ENCODE data around the gene WNT1.
A peak's percentile ranks its signal among the peaks of the same experiment; 100 is the strongest.

WNT1 gene

GRCh38 chr12:48952691-48953090 lies 25.4 kb upstream of the WNT1 start:
- Histone ChIP-seq H3K4me1 (ENCODE audit: insufficient read depth, low read length) (peaks cover 15% of the 10 kb centered on the region), H3K27me3 (ENCODE audit: insufficient read depth, low read length) (no peaks in the 10 kb centered on the region), H3K4me3 (ENCODE audit: low read length) (no peak overlapping the region), H2AFZ (ENCODE audit: low read depth, low read length) (no peak overlapping the region), H3K9me3 (ENCODE audit: low read length) (no peaks in the 10 kb centered on the region), H3K36me3 (ENCODE audit: insufficient read depth, low read length) (peaks cover 39% of the 10 kb centered on the region)

GRCh38 chr12:48954061-48954460 lies 24.1 kb upstream of the WNT1 start:
- Histone ChIP-seq H3K27me3 (ENCODE audit: insufficient read depth, low read length) (no peaks in the 10 kb centered on the region), H3K36me3 (ENCODE audit: insufficient read depth, low read length) (peaks cover 39% of the 10 kb centered on the region), H3K4me1 (ENCODE audit: insufficient read depth, low read length) (peaks cover 19% of the 10 kb centered on the region), H2AFZ (ENCODE audit: low read depth, low read length) (no peak overlapping the region), H3K9me3 (ENCODE audit: low read length) (no peaks in the 10 kb centered on the region), H3K4me3 (ENCODE audit: low read length) (no peak overlapping the region)

DNA sequence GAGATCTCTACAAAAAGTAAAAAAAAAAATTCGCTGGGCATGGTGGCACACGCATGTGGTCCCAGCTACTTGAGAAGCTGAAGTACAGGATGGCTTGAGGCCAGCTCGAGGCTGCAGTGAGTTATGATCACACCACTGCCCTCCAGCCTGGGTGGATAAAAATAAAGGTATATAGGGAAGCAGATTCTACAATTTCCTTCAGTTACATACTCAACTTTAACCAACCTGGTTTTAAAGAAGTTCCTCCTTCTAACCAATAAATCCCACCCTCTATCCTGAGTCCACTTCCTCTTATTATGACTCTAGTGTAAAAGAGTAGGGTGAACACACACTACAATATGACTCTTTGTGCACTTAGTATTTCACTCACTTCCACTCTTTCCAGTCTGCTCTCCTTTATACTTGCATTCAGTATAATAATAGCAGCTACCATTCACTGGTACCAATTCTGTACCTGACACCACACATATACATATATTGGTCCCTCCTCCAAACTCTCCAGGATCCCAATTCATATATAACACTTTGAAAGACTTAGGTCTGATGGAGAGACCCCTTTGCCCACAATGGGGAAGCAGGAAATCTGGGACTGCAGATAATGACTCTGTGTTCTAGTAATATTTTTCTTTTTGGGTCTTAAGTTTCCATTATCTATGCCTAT lies 23.2 kb upstream of the WNT1 start:
- Histone ChIP-seq H3K4me3 (ENCODE audit: low read length) (peak overlapping the region; percentile 76), H3K4me1 (ENCODE audit: insufficient read depth, low read length) (peaks cover 19% of the 10 kb centered on the region), H3K9me3 (ENCODE audit: low read length) (no peaks in the 10 kb centered on the region), H3K27me3 (ENCODE audit: insufficient read depth, low read length) (no peaks in the 10 kb centered on the region), H3K36me3 (ENCODE audit: insufficient read depth, low read length) (peaks cover 35% of the 10 kb centered on the region), H2AFZ (ENCODE audit: low read depth, low read length) (no peak overlapping the region)

DNA sequence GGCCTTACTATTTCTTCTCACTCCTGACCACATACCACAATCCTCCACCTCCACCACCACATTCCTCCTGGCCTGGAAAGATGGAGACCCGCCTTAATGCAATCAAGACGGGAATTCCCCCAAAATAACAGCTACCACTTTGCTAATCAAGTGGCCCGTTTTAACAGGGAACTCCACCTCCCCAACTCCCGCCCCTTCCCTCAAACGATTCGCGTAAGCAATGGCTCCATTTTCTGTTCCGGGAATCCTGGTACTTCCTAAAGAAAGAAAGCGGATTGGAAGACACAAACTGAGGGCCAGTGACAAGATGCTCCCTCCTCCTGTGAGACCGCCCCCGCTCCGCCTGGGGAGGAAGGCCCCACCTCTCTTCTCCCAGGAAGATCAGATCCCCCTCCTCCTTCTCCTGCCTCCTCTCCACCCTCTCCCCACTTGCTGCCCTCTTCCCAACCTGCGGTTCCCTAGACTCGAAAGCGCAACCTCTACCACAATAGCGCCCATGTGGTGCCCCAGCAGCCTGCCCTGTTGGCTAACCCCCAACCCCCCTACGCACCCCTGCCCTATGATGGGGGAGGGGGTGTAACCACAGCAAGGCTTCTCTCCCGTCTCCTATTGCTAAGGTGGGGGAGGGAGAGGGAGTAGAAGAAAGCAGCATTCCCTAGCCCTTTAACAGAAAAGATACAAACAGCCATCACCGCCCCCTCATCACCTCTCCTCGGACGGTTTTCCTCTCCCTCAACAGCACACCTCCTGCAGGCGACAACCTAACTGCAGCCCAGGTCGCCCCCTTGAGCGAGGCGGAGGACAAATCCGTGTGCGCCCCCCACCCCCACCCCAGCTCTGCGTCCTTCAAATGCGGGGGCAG lies 21.6 kb upstream of the WNT1 start:
- Histone ChIP-seq H3K4me3 (ENCODE audit: low read length) (peak overlapping the region; percentile 76), H3K27me3 (ENCODE audit: insufficient read depth, low read length) (no peaks in the 10 kb centered on the region), H2AFZ (ENCODE audit: low read depth, low read length) (peak overlapping the region; percentile 27), H3K9me3 (ENCODE audit: low read length) (no peaks in the 10 kb centered on the region), H3K4me1 (ENCODE audit: insufficient read depth, low read length) (peaks cover 19% of the 10 kb centered on the region), H3K36me3 (ENCODE audit: insufficient read depth, low read length) (peaks cover 34% of the 10 kb centered on the region)

- peak within 1 kb of the TSS; percentile 76 for H3K4me3 ChIP-seq (ENCODE audit: low read length)
- peaks cover 3% of the 10 kb centered on the region for H3K27me3 ChIP-seq (ENCODE audit: insufficient read depth, low read length)
- peak within 1 kb of the TSS; percentile 27 for H2AFZ ChIP-seq (ENCODE audit: low read depth, low read length)
- no peaks in the 10 kb centered on the region for H3K9me3 ChIP-seq (ENCODE audit: low read length)
- H3K36me3 ChIP-seq (ENCODE audit: insufficient read depth, low read length), result peaks cover 28% of the 10 kb centered on the region
- H3K4me1 ChIP-seq (ENCODE audit: insufficient read depth, low read length), result peaks cover 19% of the 10 kb centered on the region
Observed at GRCh38 chr12:48957141-48958048, 20.7 kb upstream of the WNT1 start, which contains the start of gene ARF3. TSS of gene ARF3 (minus strand) at chr12:48957487. CDS start at chr12:48941095, 16,392 bp downstream.

- peaks cover 3% of the 10 kb centered on the region for H3K27me3 ChIP-seq (ENCODE audit: insufficient read depth, low read length)
- H2AFZ ChIP-seq (ENCODE audit: low read depth, low read length), result peak overlapping the region; percentile 27
- H3K4me1 ChIP-seq (ENCODE audit: insufficient read depth, low read length), result peaks cover 19% of the 10 kb centered on the region
- no peaks in the 10 kb centered on the region for H3K9me3 ChIP-seq (ENCODE audit: low read length)
- peak overlapping the region; percentile 76 for H3K4me3 ChIP-seq (ENCODE audit: low read length)
- H3K36me3 ChIP-seq (ENCODE audit: insufficient read depth, low read length), result peaks cover 22% of the 10 kb centered on the region
Observed at GRCh38 chr12:48958049-48958388, 20.1 kb upstream of the WNT1 start.

GRCh38 chr12:48960834-48961233 lies 17.3 kb upstream of the WNT1 start:
- H3K4me1 ChIP-seq (ENCODE audit: insufficient read depth, low read length), result peaks cover 9% of the 10 kb centered on the region
- H2AFZ ChIP-seq (ENCODE audit: low read depth, low read length), result no peak overlapping the region
- H3K27me3 ChIP-seq (ENCODE audit: insufficient read depth, low read length), result peaks cover 8% of the 10 kb centered on the region
- H3K36me3 ChIP-seq (ENCODE audit: insufficient read depth, low read length), result no peaks in the 10 kb centered on the region
- H3K4me3 ChIP-seq (ENCODE audit: low read length), result no peak overlapping the region
- H3K9me3 ChIP-seq (ENCODE audit: low read length), result no peaks in the 10 kb centered on the region

GRCh38 chr12:48961331-48961730 lies 16.8 kb upstream of the WNT1 start:
- H3K4me3 ChIP-seq (ENCODE audit: low read length), result no peak overlapping the region
- no peaks in the 10 kb centered on the region for H3K9me3 ChIP-seq (ENCODE audit: low read length)
- H3K4me1 ChIP-seq (ENCODE audit: insufficient read depth, low read length), result peaks cover 5% of the 10 kb centered on the region
- no peak overlapping the region for H2AFZ ChIP-seq (ENCODE audit: low read depth, low read length)
- H3K27me3 ChIP-seq (ENCODE audit: insufficient read depth, low read length), result peaks cover 11% of the 10 kb centered on the region
- no peaks in the 10 kb centered on the region for H3K36me3 ChIP-seq (ENCODE audit: insufficient read depth, low read length)

GRCh38 chr12:48961801-48962200 lies 16.3 kb upstream of the WNT1 start:
- H3K36me3 ChIP-seq (ENCODE audit: insufficient read depth, low read length), result no peaks in the 10 kb centered on the region
- H3K9me3 ChIP-seq (ENCODE audit: low read length), result no peaks in the 10 kb centered on the region
- H2AFZ ChIP-seq (ENCODE audit: low read depth, low read length), result no peak overlapping the region
- peaks cover 5% of the 10 kb centered on the region for H3K4me1 ChIP-seq (ENCODE audit: insufficient read depth, low read length)
- peaks cover 15% of the 10 kb centered on the region for H3K27me3 ChIP-seq (ENCODE audit: insufficient read depth, low read length)
- no peak overlapping the region for H3K4me3 ChIP-seq (ENCODE audit: low read length)

GRCh38 chr12:48965298-48965838 lies 12.8 kb upstream of the WNT1 start:
- Histone ChIP-seq H3K36me3 (ENCODE audit: insufficient read depth, low read length) (no peaks in the 10 kb centered on the region), H3K4me1 (ENCODE audit: insufficient read depth, low read length) (no peaks in the 10 kb centered on the region), H3K4me3 (ENCODE audit: low read length) (no peak overlapping the region), H2AFZ (ENCODE audit: low read depth, low read length) (no peak overlapping the region), H3K27me3 (ENCODE audit: insufficient read depth, low read length) (peaks cover 43% of the 10 kb centered on the region), H3K9me3 (ENCODE audit: low read length) (no peaks in the 10 kb centered on the region)

DNA sequence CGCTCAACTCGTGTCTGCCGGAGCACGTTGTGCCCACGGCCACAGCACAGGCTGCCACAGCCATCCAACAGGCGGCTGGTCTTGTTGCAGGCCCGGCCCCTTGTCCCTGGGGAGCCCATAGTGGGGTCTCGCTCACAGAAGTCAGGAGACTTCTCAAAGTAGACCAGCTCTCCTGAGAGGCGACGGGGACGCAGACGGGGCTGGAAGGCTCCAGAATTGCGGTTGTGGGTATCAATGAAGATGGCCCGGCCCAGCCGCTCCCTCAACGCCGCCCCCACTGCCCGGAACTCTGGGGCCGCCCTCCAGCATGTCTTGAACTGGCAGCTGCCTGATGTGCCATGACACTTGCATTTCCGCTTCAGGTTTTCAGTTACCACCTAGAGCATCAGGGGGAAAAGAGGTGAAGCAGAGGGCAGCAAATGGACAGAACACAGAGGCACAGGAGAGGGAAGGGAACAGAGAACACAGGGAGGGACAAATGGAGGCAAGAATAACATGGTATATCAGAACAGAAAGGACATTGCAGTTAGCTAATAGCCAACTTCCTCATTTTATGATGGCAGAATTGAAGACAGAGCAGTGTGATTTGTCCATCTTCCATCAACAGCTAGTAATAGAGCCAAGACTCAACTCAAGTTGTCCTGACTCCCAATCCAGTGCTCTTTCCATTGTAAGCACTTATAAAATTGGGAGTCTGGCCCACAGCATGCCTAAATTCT lies 11.8 kb upstream of the WNT1 start:
- Histone ChIP-seq H2AFZ (ENCODE audit: low read depth, low read length) (no peak overlapping the region), H3K4me3 (ENCODE audit: low read length) (no peak overlapping the region), H3K36me3 (ENCODE audit: insufficient read depth, low read length) (no peaks in the 10 kb centered on the region), H3K27me3 (ENCODE audit: insufficient read depth, low read length) (peaks cover 53% of the 10 kb centered on the region), H3K4me1 (ENCODE audit: insufficient read depth, low read length) (peaks cover 6% of the 10 kb centered on the region), H3K9me3 (ENCODE audit: low read length) (no peaks in the 10 kb centered on the region)

GRCh38 chr12:48967991-48968390 lies 10.1 kb upstream of the WNT1 start:
- H3K27me3 ChIP-seq (ENCODE audit: insufficient read depth, low read length), result peaks cover 64% of the 10 kb centered on the region
- no peaks in the 10 kb centered on the region for H3K9me3 ChIP-seq (ENCODE audit: low read length)
- no peak overlapping the region for H3K4me3 ChIP-seq (ENCODE audit: low read length)

More at GRCh38 chr12:48967991-48968390, 10.1 kb upstream of the WNT1 start:
- peaks cover 7% of the 10 kb centered on the region for H3K4me1 ChIP-seq (ENCODE audit: insufficient read depth, low read length)
- H2AFZ ChIP-seq (ENCODE audit: low read depth, low read length), result no peak overlapping the region
- H3K36me3 ChIP-seq (ENCODE audit: insufficient read depth, low read length), result no peaks in the 10 kb centered on the region
